Breast epithelium (tissue), 3 donors: ENCODE measurements around the gene PLEKHA8.

Experiments
- POLR2AphosphoS5 ChIP-seq, 3 donors: sonication (generic); formaldehyde crosslinking; IDR thresholded peaks; one replicate each; pipeline ENCODE4 v1.6.1; 2017; ENCODE audit warnings: antibody characterized with exemption in 3 of 3
- TF ChIP-seq, protein P1 (sequence below), 3 donors: fragments of 450-650 bp; IDR thresholded peaks; one replicate each; pipeline ENCODE4 v1.5.1; 2016 to 2017; ENCODE audit warnings: antibody characterized with exemption in 3 of 3, mild to moderate bottlenecking in 3 of 3, moderate library complexity in 3 of 3

DNA sequence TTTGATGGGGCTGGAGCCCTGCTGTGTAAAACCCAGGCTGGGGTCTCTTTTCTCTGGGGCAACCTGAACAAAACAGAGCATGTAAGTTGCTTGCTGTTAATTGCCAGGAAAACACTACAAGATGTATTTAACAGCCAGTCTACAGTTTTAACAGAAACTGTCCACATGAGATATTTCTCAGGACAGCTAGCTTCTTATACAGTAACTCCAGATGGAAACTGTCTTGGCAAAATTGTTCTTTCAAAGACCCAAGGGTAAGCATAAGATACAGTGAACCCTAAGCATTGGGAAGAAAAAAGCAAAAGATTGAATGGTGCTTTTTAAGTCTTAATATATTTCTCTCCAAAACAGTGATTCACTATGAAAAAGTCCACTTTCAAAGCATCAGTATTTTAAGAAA is 9.8 kb upstream of the PLEKHA8 start:
- TF ChIP-seq, protein P1, sequence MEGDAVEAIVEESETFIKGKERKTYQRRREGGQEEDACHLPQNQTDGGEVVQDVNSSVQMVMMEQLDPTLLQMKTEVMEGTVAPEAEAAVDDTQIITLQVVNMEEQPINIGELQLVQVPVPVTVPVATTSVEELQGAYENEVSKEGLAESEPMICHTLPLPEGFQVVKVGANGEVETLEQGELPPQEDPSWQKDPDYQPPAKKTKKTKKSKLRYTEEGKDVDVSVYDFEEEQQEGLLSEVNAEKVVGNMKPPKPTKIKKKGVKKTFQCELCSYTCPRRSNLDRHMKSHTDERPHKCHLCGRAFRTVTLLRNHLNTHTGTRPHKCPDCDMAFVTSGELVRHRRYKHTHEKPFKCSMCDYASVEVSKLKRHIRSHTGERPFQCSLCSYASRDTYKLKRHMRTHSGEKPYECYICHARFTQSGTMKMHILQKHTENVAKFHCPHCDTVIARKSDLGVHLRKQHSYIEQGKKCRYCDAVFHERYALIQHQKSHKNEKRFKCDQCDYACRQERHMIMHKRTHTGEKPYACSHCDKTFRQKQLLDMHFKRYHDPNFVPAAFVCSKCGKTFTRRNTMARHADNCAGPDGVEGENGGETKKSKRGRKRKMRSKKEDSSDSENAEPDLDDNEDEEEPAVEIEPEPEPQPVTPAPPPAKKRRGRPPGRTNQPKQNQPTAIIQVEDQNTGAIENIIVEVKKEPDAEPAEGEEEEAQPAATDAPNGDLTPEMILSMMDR (IDR thresholded peaks at IDR 0.05) = no peak
- no peak for TF ChIP-seq POLR2AphosphoS5 (IDR thresholded peaks at IDR 0.05)
